Esophagus squamous epithelium (tissue), 5 donors: ENCODE results near the gene DNAJC1. TPM values are rescaled to one million over a fixed set of nuclear protein-coding genes. Genes with fewer than 3 reads are reported as not detected.
"Not testable (repeated sequence)": the region's sequence is repeated elsewhere in the genome, so short reads cannot be mapped to it uniquely, and the experiment has no call there.

Experiments
- DNase-seq: peaks from one replicate; lab custom pipeline; 2025; lab: John Stamatoyannopoulos, UW
- H3K27ac ChIP-seq, 4 donors: fragments of 200-600 bp; sonication (generic); one replicate each; pipeline ENCODE4 v1.5.1; 2016 to 2019; ENCODE audit warnings: mild to moderate bottlenecking in 1 of 4
- H3K27me3 ChIP-seq, 4 donors: fragments of 200-600 bp; sonication (generic); 1 replicate in 3 of 4; 2 replicates in 1 of 4; pipeline versions ENCODE4 v1.5.1 to v1.6.0; 2017 to 2021; ENCODE audit warnings: antibody characterized with exemption in 1 of 4
- H3K36me3 ChIP-seq, 3 donors: fragments of 200-600 bp; sonication (generic); one replicate each; pipeline ENCODE4 v1.5.1; 2016 to 2019
- H3K4me1 ChIP-seq, 3 donors: fragments of 200-600 bp; sonication (generic); one replicate each; pipeline ENCODE4 v1.5.1; 2017 to 2019
- H3K4me3 ChIP-seq, 4 donors: fragments of 200-600 bp; sonication (generic); 1 replicate in 3 of 4; 2 replicates in 1 of 4; pipeline ENCODE4 v1.5.1; 2016 to 2019; ENCODE audit warnings: mild to moderate bottlenecking in 2 of 4, moderate library complexity in 1 of 4
- H3K9me3 ChIP-seq, 3 donors: fragments of 200-600 bp; sonication (generic); one replicate each; pipeline ENCODE4 v1.5.1; 2016 to 2019
- POLR2A ChIP-seq, 4 donors: fragments of 450-650 bp; IDR thresholded peaks; one replicate each; pipeline ENCODE4 v1.6.1; 2017; ENCODE audit warnings: antibody characterized with exemption in 4 of 4, mild to moderate bottlenecking in 4 of 4, moderate library complexity in 3 of 4
- WGBS, 2 donors: methylation state at CpG; one replicate each; pipeline ENCODE4 v1.1.5; 2018; 5-methylcytosine and 5-hydroxymethylcytosine counted together
- intact Hi-C: fragments of 100-400 bp; cut with DNase I; formaldehyde crosslinking; loops from one replicate; pipeline ENCODE4 v1.15.0; 2022
- total RNA-seq, 4 donors: library from RNA; depleted of rRNA; stranded (reverse); fragments of >200 nt; gene quantifications; one replicate each; pipeline ENCODE4 v1.1.0, GENCODE V29; 2016
- TF ChIP-seq, protein P1 (sequence below), 6 experiments: fragments of 450-650 bp in 4 of 6; fragments of 200-600 bp in 2 of 6; sonication (generic) in 2 of 6; IDR thresholded peaks; one replicate each; pipeline ENCODE4 v1.5.1; 2016 to 2019; ENCODE audit warnings: antibody characterized with exemption in 6 of 6, mild to moderate bottlenecking in 4 of 6, moderate library complexity in 4 of 6
- donor health status: DM: yes; HTN: yes; CAD: no.

DNAJC1 gene
- total RNA-seq, 4 donors from 2014 or later, result 36.1 to 84.8 (median 43.6) TPM

DNA sequence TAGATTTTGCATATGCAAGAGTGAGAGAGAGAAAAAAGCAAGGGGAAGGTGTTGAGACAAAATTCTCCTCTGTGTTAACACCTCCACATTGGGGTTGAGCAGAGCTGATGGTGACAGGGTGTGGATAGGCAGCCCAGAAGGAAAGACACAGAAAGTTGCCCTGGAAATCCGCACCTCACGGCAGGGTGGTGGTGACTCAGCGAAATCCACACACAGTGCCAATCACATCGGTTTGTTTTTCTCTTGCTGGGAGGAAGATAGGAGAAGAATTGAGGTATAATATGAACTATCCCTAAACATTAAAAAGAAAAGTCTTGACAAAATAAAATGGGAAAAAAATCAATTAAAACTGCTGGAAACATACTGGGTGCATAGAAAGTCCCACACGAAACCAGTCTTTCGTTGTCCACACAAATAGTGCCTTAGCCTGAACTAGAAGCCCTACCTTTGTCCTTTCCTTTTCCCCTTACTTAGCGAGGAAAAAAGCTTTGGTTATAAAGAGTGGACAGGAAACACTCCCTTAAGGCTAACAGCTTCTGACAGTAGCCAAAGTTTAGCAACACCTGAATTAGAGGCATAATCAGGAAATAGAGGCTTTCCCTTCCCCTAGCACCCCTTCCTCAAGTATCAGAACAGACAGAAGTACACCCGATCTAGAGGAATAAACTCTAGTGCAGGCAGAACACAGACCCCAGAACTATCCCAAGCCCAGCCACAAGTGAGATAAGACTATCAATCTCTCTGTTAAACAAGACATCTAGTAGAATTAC is 39.2 kb upstream of the DNAJC1 start:
- 41% methylated on average over 8 of the region's 8 CpGs for WGBS, 2 donors
- H3K9me3 ChIP-seq, result no peaks in the 10 kb centered on the region
- no peak overlapping the region for H3K27ac ChIP-seq
- DNase-seq, result no peak
- peaks cover 0 to 25% (median 0%) of the 10 kb centered on the region in 4 donors for H3K27me3 ChIP-seq
- no peak overlapping the region for H3K4me3 ChIP-seq
- intact Hi-C loops, result no loop called here
- no peaks in the 10 kb centered on the region for H3K36me3 ChIP-seq
- TF ChIP-seq, protein P1, sequence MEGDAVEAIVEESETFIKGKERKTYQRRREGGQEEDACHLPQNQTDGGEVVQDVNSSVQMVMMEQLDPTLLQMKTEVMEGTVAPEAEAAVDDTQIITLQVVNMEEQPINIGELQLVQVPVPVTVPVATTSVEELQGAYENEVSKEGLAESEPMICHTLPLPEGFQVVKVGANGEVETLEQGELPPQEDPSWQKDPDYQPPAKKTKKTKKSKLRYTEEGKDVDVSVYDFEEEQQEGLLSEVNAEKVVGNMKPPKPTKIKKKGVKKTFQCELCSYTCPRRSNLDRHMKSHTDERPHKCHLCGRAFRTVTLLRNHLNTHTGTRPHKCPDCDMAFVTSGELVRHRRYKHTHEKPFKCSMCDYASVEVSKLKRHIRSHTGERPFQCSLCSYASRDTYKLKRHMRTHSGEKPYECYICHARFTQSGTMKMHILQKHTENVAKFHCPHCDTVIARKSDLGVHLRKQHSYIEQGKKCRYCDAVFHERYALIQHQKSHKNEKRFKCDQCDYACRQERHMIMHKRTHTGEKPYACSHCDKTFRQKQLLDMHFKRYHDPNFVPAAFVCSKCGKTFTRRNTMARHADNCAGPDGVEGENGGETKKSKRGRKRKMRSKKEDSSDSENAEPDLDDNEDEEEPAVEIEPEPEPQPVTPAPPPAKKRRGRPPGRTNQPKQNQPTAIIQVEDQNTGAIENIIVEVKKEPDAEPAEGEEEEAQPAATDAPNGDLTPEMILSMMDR (IDR thresholded peaks at IDR 0.05), result no peak
- no peak for TF ChIP-seq POLR2A (IDR thresholded peaks at IDR 0.05)
- no peaks in the 10 kb centered on the region for H3K4me1 ChIP-seq

DNA sequence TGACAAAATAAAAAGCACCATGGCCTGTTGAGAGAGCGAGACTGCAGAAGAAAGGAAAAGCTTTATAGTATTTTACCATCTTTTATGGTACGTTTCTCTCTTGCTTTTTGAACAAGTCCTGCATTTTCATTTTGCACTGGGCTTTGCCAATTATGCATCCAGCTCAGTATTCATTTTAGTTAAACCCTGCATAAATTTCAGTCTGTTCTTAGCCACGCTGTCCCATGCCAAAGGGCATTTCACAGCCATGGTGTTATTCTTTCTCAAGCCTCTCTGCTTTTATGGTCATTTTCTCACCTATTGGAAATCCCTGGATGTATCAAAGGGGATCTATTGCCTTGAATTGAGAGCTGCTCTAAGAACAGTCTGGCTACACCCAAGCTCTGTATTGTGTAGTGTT is 30.8 kb upstream of the DNAJC1 start:
- H3K36me3 ChIP-seq, result no peaks in the 10 kb centered on the region
- peaks cover 0 to 4% (median 0%) of the 10 kb centered on the region in 4 donors for H3K27me3 ChIP-seq
- TF ChIP-seq, protein P1 (IDR thresholded peaks at IDR 0.05), result no peak
- no peak for TF ChIP-seq POLR2A (IDR thresholded peaks at IDR 0.05)
- no peak overlapping the region for H3K4me3 ChIP-seq
- no peaks in the 10 kb centered on the region for H3K4me1 ChIP-seq
- intact Hi-C loops, result no loop called here
- DNase-seq, result no peak
- WGBS, 2 donors, result 78 to 86% methylated on average over 3 of the region's 3 CpGs
- no peak overlapping the region for H3K27ac ChIP-seq
- no peaks in the 10 kb centered on the region for H3K9me3 ChIP-seq

DNA sequence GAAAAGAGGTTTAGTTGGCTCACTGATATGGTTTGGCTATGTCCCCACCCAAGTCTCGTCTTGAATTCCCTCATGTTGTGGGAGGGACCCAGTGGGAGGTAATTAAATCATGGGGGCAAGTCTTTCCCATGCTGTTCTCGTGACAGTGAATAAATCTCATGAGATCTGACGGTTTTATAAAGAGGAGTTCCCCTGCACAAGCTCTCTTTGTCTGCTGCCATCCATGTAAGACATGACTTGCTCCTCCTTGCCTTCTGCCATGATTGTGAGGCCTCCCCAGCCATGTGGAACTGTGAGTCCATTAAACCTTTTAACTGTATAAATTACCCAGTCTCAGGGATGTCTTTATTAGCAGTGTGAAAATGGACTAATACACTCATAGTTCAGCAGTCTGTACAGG is 28.7 kb upstream of the DNAJC1 start:
- H3K4me3 ChIP-seq, H3K4me1 ChIP-seq, intact Hi-C loops, H3K36me3 ChIP-seq, H3K27ac ChIP-seq, H3K27me3 ChIP-seq, DNase-seq, H3K9me3 ChIP-seq: not testable (repeated sequence)
- WGBS, 2 donors, result 41 to 58% methylated on average over 3 of the region's 3 CpGs

DNA sequence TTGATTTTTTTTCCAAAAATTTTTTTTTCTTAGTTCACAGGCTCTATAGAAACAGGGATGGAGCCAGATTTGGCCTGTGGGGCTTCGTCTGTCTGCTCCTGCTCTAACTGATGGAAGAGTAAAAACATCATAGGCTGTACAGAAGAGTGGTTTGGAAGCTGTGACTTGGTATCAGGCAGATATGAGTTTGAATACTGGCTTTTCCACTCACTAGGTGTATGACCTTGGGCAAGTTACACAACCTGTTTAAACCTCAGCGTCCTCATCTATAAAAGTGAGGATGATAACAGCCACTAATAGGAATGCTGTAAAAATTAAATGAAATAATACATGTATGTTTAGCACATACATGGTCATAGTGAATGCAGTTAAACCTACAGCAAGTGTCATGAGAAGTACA is 26.9 kb upstream of the DNAJC1 start:
- no peak for DNase-seq
- Histone ChIP-seq H3K4me1 (no peaks in the 10 kb centered on the region), H3K27ac (no peak overlapping the region), H3K9me3 (no peaks in the 10 kb centered on the region), H3K27me3 (no peaks in the 10 kb centered on the region), H3K36me3 (no peaks in the 10 kb centered on the region), H3K4me3 (no peak overlapping the region)
- TF ChIP-seq, protein P1 (IDR thresholded peaks at IDR 0.05), result no peak
- TF ChIP-seq POLR2A (IDR thresholded peaks at IDR 0.05), result no peak
- WGBS, 2 donors, result 59 to 69% methylated on average over 2 of the region's 2 CpGs
- intact Hi-C loops, result no loop called here

DNA sequence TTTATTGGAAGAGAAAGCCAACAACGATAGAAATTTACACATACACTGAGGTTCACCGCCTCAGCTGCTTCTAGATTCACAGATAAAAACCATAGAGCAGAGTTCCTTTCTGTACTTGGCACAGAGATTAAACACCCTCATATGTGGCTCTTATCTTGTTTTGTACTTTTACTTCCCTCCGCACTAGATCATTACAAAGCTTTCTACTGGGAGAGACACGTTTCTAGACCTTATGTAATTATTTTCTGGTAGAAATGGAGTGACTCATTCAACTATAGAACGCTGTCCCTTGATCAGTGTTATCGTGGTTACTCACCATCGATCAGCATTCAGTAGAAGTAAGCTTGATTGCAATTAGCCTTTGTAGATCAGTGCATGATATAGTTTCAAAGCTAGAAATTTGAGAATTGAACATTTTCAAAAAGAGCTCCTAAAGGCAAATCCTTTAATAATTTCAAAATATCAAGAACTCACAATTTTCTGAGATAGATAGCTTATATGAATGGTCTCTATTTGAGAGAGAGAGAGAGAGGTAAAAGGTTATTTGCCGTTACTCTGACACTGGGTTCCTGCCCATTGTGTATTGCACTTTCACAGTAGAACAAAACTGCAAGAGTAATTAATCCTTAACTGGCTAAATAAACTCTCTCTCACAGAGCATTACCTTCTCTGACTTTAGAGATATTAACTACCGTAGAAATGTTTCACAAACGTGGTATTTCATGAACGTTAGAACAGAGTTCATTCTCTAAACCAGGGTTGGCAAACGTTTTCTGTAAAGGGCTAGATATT is 26.1 kb upstream of the DNAJC1 start:
- H3K36me3 ChIP-seq, result no peaks in the 10 kb centered on the region

More for the DNA sequence above, 26.1 kb upstream of the DNAJC1 start:
- H3K9me3 ChIP-seq, result no peaks in the 10 kb centered on the region
- H3K4me3 ChIP-seq, result no peak overlapping the region
- DNase-seq, result no peak
- intact Hi-C loops, result no loop called here
- no peaks in the 10 kb centered on the region for H3K4me1 ChIP-seq
- H3K27ac ChIP-seq, result no peak overlapping the region
- H3K27me3 ChIP-seq, result no peaks in the 10 kb centered on the region
- 62 to 66% methylated on average over 12 of the region's 12 CpGs for WGBS, 2 donors
- TF ChIP-seq, protein P1 (IDR thresholded peaks at IDR 0.05), result no peak
- TF ChIP-seq POLR2A (IDR thresholded peaks at IDR 0.05), result no peak
